Measurements from ENCODE around the gene SMYD3. TPM values are rescaled to one million over a fixed set of nuclear protein-coding genes. Genes with fewer than 3 reads are reported as not detected.
A peak's percentile ranks its signal among the peaks of the same experiment; 100 is the strongest.

SMYD3 gene
- total RNA-seq, 1 donor = 45.5 TPM

DNA sequence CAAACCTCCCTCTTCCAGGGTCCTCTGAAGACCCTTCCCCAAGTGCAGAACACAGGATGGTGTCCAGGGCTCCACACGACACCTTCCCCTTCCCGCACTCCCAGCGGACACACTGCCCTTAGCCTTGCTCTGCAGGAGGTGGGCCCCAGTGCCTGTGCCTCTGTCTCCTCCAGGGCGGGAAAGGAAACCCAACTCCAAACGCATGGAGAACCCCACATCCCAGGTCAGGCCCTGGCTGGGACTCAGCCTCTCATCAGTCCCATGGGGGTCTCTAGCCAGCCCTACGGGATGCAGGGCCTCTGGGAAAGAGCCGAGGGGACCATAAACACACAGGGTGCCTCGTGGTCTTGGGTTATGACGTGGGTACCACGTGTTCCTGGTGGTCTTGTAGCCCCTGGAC, 5.6 kb upstream of the SMYD3 start:
- no peak overlapping the region for H3K4me3 ChIP-seq (ENCODE audit: low read depth, low read length)
- DNase-seq (ENCODE audit: low read depth) = no peak
- TF ChIP-seq, protein P1, sequence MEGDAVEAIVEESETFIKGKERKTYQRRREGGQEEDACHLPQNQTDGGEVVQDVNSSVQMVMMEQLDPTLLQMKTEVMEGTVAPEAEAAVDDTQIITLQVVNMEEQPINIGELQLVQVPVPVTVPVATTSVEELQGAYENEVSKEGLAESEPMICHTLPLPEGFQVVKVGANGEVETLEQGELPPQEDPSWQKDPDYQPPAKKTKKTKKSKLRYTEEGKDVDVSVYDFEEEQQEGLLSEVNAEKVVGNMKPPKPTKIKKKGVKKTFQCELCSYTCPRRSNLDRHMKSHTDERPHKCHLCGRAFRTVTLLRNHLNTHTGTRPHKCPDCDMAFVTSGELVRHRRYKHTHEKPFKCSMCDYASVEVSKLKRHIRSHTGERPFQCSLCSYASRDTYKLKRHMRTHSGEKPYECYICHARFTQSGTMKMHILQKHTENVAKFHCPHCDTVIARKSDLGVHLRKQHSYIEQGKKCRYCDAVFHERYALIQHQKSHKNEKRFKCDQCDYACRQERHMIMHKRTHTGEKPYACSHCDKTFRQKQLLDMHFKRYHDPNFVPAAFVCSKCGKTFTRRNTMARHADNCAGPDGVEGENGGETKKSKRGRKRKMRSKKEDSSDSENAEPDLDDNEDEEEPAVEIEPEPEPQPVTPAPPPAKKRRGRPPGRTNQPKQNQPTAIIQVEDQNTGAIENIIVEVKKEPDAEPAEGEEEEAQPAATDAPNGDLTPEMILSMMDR (IDR thresholded peaks at IDR 0.05; ENCODE audit: insufficient read depth, low read length) = no peak

DNA sequence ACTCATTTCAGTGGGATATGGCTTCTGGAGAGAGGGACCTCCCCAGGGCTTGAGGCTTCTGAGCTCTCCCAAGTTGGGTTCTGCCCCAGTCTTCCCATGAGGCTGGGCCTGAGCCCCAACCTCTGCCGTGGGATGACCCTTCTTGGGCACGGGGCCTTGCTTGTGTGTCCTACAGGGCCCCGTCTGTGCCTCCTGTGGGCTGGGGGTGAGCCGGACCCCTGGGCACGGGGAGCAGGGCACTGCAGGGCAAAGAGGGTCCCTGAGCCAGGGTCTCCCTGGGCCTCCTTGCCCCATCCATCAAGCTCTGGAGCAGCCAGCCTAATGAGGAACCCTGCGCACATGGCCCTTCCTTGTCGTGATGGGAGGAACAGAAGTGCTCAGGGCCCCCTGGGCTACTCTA, 5.2 kb upstream of the SMYD3 start:
- no peak for DNase-seq (ENCODE audit: low read depth)
- no peak overlapping the region for H3K4me3 ChIP-seq (ENCODE audit: low read depth, low read length)
- TF ChIP-seq, protein P1 (IDR thresholded peaks at IDR 0.05; ENCODE audit: insufficient read depth, low read length) = no peak

DNA sequence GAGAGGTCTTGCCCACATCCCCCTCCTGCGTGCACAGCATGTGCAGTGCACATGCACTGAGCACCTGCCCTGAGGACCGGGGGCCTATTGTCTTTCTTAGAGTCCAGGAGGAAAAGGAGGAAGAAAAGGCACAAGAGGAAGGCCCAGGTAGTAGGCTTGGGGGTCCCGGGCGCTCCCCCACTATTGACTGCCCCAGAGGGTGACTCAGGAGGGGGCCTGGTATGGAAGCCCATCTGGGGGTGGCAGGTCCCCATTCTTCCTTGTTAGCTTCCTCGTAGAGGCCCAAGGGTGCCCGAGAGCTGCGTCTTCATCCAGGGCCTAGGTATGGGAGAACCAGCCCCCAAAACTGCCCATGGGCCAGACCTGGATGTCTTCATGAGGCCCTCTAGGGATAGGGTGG, 4.1 kb upstream of the SMYD3 start:
- DNase-seq (ENCODE audit: low read depth) = no peak
- TF ChIP-seq, protein P1 (IDR thresholded peaks at IDR 0.05; ENCODE audit: insufficient read depth, low read length) = no peak
- H3K4me3 ChIP-seq (ENCODE audit: low read depth, low read length) = no peak overlapping the region

DNA sequence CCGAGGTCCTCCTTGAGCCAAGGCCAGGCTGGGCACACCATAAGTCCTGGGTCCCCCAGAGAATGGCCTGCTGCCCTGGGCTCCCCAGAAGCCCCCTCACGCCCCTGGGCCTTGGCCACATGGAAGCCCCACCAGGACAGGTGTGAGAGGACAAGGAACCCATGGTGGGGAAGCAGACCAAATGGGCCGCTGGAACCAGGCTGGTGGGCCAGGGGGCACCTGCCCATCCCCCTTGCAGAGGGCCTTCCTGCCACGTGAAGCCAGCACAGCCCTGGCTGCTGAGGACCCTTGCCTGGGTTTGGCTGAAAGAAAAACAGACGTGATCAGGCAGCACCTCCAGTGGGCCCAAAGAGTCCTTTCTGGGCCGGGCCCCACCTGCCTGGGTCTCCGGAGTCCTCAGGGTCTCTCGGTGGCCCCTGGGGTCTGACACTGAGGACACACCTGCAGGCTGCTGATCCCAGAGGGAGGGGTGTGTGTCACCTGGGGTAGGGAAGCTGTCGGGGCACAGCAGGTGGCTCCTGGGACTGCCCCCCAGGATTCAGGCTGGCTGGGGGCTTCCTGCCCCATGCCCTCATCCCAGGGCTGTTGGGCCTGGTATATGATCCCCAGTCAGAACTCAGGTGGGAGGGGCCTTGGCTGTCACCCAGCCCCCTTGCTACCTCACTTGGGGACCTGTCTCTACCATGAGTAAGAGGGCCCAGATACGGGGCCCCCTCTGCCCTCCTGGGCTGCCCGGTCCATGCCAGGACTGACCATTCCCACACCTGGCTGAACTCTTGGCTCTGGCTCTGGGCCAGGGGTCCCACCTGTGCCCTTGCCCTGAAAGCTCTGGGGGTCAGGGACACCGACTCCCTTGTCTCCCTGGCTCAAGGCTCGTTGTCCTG, 3.3 kb upstream of the SMYD3 start:
- no peak for DNase-seq (ENCODE audit: low read depth)
- TF ChIP-seq, protein P1 (IDR thresholded peaks at IDR 0.05; ENCODE audit: insufficient read depth, low read length) = no peak

DNA sequence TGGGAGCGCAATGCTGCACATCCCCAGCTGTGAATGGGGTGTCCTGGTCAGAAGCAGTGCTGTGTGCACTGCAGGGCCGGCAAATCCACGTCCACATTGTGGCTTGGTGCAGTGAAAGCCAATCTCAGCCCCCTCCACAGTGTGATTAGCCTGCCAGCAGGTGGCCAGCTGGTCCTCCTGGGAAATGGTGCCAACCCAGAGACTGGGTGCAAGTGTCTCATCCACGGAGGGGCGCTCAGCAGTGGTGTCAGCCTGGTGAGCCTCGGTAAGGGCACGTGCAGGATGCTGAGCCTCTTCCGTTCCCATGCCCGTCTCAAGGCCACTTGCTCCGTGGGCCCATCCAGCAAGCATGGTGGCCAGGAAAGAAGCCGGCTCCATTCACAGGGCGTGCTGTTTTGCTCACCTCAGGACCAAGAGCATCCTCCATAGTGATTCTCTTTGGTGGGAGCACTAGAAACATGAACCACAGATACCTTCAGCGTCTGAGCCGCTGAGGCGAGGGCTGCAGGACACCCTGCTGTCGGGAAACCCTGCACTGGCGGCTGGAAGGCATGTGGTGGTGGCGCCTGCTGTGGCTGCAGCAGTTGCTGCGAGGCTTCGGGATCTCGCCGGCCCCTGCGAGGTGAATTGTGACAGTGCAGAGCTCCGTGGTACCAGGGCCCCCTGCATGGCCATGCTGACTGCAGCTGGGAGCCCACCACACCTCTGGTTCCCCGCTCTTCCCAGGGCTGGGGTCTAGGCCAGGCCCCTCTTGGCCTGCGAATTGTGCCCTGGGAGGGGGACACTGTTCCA, 2.0 kb upstream of the SMYD3 start:
- H3K4me3 ChIP-seq (ENCODE audit: low read depth, low read length) = no peak overlapping the region
- TF ChIP-seq, protein P1 (IDR thresholded peaks at IDR 0.05; ENCODE audit: insufficient read depth, low read length) = no peak
- DNase-seq (ENCODE audit: low read depth) = no peak

More for the DNA sequence above, 3.3 kb upstream of the SMYD3 start:
- no peak overlapping the region for H3K4me3 ChIP-seq (ENCODE audit: low read depth, low read length)

DNA sequence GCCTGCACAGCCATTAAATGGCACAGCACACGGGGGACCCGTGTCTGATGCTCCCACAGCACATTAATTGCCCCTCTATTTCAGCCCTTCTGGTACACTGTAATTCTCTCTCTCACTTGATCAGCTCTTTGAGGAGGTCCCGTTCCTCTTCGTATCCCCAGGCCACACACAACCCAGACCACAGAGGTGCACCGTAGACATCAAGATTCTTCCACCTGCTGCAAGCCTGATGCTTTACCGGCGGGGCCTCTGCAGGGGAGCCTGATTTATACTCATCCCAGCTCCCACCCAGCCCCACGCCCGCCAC, 759 bp downstream of the SMYD3 start:
- TF ChIP-seq, protein P1 (IDR thresholded peaks at IDR 0.05; ENCODE audit: insufficient read depth, low read length) = no peak
- DNase-seq (ENCODE audit: low read depth) = no peak
- peak overlapping the region; percentile 97 for H3K4me3 ChIP-seq (ENCODE audit: low read depth, low read length)

Data from fibroblast of the aortic adventitia (primary cell).